GM13976 (cell line): ENCODE measurements around the gene L3MBTL3.

ENCODE experiments used
- DNase-seq: peaks from one replicate; pipeline ENCODE4 v3.0.0; 2012; ENCODE audit warnings: low spot score
- in situ Hi-C: fragments of 300-500 bp; cut with MboI; formaldehyde crosslinking; loops from one replicate; pipeline ENCODE4 v1.12.0; 2022; ENCODE audit warnings: low sequenced_read_pairs, mixed read lengths, inconsistent platforms; ENCODE audit not compliant: unreplicated experiment
- TF ChIP-seq, protein P1 (sequence below): IDR thresholded peaks from 2 replicates; pipeline ENCODE4 v1.5.1; 2012; ENCODE audit warnings: borderline replicate concordance, mild to moderate bottlenecking; ENCODE audit not compliant: insufficient read depth; ENCODE audit errors: extremely low read depth, missing control alignments, control extremely low read depth

L3MBTL3 gene

DNA sequence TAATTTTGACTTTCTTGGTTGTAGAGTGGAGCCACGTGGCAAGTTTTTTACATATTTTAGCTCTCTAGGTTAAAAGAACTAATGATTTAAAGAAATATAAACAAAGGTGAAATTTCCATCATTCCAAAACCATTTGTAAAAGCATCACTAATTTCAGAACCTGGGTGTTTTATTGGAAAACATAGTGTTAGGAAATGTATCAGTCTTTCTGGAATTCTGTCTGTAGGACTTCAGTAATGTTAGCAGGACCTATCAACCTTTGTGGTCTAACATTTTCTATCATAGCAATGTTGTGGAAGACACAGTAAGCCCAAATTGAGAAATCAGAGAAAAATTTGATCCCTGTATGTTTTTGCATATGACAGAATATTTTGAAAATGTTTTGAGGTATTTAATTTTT is 28.3 kb downstream of the L3MBTL3 start:
- no peak for DNase-seq
- TF ChIP-seq, protein P1, sequence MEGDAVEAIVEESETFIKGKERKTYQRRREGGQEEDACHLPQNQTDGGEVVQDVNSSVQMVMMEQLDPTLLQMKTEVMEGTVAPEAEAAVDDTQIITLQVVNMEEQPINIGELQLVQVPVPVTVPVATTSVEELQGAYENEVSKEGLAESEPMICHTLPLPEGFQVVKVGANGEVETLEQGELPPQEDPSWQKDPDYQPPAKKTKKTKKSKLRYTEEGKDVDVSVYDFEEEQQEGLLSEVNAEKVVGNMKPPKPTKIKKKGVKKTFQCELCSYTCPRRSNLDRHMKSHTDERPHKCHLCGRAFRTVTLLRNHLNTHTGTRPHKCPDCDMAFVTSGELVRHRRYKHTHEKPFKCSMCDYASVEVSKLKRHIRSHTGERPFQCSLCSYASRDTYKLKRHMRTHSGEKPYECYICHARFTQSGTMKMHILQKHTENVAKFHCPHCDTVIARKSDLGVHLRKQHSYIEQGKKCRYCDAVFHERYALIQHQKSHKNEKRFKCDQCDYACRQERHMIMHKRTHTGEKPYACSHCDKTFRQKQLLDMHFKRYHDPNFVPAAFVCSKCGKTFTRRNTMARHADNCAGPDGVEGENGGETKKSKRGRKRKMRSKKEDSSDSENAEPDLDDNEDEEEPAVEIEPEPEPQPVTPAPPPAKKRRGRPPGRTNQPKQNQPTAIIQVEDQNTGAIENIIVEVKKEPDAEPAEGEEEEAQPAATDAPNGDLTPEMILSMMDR = no peak
- in situ Hi-C loops = no loop called here

DNA sequence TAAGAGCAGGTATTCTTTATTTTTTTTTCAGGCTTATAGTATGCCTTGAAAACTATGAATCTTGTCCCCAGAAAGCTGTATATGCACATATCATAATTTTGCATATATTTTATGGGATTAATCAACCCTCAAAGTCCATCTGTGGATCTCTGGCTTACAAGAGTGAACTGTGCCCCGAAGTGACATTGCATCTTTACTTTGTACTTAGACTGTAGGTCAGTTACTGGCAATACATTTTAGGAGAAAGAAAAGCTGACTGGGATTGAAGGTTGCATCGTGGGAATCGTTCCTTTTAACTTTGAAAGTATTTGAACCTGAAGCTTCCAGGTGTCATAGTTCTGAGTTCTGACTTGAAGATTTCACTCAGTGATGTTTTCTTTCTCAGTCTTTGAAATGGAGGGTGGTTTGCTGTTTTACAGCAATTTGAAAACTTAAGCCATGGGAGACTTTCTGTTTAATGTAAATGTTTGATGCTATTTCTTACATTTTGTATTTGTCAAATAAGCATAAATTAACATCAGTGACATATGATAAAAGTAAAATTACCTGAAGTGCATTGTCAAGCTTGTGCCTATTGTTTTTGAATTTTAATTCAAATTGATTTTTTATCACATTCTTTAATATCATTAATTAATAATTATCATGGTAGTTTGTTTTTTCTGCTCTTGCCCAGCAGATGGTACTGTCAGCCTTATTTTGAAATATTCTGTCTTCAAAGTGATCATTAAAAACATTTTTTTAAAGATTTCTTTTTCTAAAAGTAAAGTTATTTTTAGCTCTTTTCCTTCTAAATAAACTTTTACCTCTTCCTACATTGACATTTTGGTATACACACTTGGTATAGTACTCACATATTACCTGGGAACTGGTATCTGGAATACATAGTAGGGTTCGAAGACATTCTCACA is 29.0 kb downstream of the L3MBTL3 start:
- no peak for DNase-seq
- TF ChIP-seq, protein P1 = no peak
- in situ Hi-C loops = no loop called here

DNA sequence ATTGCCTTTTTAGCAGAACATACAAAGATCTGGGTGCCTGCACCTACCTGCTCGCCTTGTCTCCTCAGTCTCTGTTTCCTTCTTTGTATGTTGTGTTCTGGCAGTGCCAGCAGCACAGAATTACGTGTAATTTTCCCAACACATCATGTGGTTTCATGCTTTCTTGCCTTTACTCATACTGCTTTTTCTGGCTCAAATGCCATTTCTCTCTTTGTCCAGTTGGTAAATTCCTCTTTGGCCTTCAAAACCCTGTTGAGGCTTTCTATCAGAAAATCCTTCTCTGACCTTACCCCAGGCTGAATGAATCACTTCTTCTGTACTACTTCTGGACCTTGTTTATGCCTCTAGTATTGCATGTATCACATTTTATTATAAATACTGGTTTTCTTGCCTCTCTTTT is 31.8 kb downstream of the L3MBTL3 start:
- in situ Hi-C loops = loop anchor here (25.0 kb wide), 1 partner anchor 637 kb away; no protein-coding TSS in a partner anchor
- TF ChIP-seq, protein P1 = no peak
- DNase-seq = no peak

DNA sequence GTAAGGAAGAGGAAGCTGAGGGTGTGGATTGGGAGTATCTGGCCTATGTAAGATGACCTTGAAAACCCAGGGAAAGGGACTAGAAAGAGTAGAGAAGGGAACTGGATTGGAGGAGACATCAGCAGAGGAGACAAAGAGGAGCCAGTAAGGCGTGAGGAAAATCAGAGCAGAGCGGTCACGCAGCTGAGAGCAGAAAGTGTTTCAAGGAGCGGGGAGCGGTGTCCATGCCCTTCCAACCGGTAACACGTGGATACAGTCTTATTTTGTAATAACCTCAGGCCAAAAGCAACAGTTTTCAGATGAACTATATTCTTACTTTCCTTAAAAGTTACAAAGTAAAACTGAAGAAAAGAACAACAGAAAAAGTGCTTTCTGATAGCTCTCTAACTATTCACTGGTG is 36.3 kb downstream of the L3MBTL3 start:
- in situ Hi-C loops = loop anchor here (25.0 kb wide), 1 partner anchor 633 kb away; no protein-coding TSS in a partner anchor
- DNase-seq = no peak
- TF ChIP-seq, protein P1 = no peak

DNA sequence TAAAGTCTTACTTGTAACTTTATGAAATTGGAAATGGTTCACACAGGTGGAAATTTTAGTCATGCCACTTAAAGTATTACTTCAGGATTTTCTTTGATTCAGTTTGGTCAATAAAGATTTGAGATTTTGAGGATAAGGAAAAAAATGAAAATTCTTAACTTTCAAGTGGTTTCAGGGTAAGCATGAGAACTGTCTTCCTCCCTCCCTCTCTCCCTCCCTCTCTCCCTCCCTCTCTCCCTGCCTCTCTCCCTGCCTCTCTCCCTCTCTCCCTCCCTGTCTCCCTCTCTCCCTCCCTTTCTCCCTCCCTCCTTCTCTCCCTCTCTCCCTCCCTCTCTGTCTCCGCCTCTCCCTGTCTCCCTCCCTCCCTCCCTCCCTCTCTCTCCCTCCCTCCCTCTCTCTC is 36.9 kb downstream of the L3MBTL3 start:
- DNase-seq = no peak
- TF ChIP-seq, protein P1 = no peak
- in situ Hi-C loops = loop anchor here (25.0 kb wide), 1 partner anchor 632 kb away; no protein-coding TSS in a partner anchor

DNA sequence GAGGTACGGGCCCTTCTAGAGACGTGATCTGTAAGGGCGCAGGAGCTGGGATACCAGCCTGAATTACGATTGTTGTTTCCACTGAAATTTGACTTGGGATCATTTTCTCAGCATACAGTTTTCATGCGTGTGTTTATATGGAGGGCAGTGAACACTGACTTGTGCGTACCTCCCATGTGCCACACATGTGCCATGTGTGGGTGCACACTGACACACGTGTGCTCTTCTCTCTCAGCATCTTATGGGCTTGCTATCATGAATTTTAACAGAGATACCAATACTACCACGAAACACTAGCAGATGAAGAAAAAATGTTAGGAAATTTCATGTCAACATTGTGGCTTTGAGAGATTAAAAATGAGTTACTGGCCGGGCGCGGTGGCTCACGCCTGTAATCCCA is 39.1 kb downstream of the L3MBTL3 start:
- DNase-seq = no peak
- TF ChIP-seq, protein P1 = no peak

DNA sequence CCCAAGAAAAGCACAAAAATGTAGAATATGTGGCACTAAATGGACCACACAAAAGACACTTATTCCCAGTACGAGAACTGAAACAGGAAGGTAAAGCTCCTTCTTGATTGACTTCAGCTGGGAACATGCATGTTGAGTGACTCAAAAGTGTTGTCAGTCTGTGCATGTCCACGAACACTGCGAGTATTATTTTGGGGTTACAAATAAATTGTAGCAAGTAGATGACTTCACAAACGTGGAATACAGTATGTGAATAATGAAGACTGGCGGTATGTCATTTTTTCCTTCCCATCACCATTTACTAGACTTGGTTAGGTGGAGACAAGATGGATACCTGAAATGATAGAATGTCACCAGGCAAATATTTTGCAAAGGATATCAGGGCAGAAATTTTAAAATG is 45.4 kb downstream of the L3MBTL3 start:
- DNase-seq = no peak
- TF ChIP-seq, protein P1 = no peak
- in situ Hi-C loops = loop anchor here (25.0 kb wide), 1 partner anchor 623 kb away; no protein-coding TSS in a partner anchor

More for the DNA sequence above, 39.1 kb downstream of the L3MBTL3 start:
- in situ Hi-C loops = loop anchor here (25.0 kb wide), 1 partner anchor 630 kb away; no protein-coding TSS in a partner anchor
